GM12878 (cell line): ENCODE data around the gene CD164L2. TPM values are rescaled to one million over a fixed set of nuclear protein-coding genes. Genes with fewer than 3 reads are reported as not detected.

Experiments
- BACH1 ChIP-seq: fragments of 450-650 bp; IDR thresholded peaks from 2 replicates; pipeline ENCODE4 v1.6.1; 2017; ENCODE audit warnings: mild to moderate bottlenecking, borderline replicate concordance
- BHLHE40 ChIP-seq, 2 experiments: fragments of 450-650 bp in 1 of 2; IDR thresholded peaks; 2 replicates each; pipeline ENCODE4 v1.6.1; 2011 to 2017; ENCODE audit warnings: low read depth in 2 of 2, borderline replicate concordance in 1 of 2, improper control_type of control experiment in 1 of 2, low read length in 1 of 2, mild to moderate bottlenecking in 1 of 2
- BMI1 ChIP-seq: fragments of 450-650 bp; IDR thresholded peaks from 2 replicates; pipeline ENCODE4 v1.6.1; 2016; ENCODE audit warnings: mild to moderate bottlenecking, moderate library complexity, borderline replicate concordance
- CHD2 ChIP-seq: IDR thresholded peaks from 2 replicates; pipeline ENCODE4 v1.6.1; 2011; ENCODE audit warnings: low read depth, low read length, improper control_type of control experiment, borderline replicate concordance
- CREB1 ChIP-seq: IDR thresholded peaks from 2 replicates; pipeline ENCODE4 v1.6.1; 2012; ENCODE audit warnings: low read depth, mild to moderate bottlenecking, inconsistent platforms
- EGR1 ChIP-seq, 2 experiments: IDR thresholded peaks; 1 replicate in 1 of 2; 2 replicates in 1 of 2; pipeline ENCODE4 v1.6.1; 2011 to 2012; ENCODE audit warnings: low read depth in 2 of 2, low read length in 2 of 2, borderline replicate concordance in 1 of 2, mild to moderate bottlenecking in 1 of 2, moderate library complexity in 1 of 2
- ELK1 ChIP-seq: IDR thresholded peaks from 2 replicates; pipeline ENCODE4 v1.6.1; 2012; ENCODE audit warnings: low read depth, low read length, improper control_type of control experiment
- FOXK2 ChIP-seq: fragments of 450-650 bp; IDR thresholded peaks from 2 replicates; pipeline ENCODE4 v1.6.1; 2017; ENCODE audit warnings: mild to moderate bottlenecking, moderate library complexity
- GATAD2B ChIP-seq: fragments of 450-650 bp; conservative IDR thresholded peaks from 2 replicates; pipeline ENCODE4 v1.6.1; 2017; ENCODE audit warnings: low read depth, mild to moderate bottlenecking, moderate library complexity
- HCFC1 ChIP-seq: fragments of 150-350 bp; IDR thresholded peaks from 2 replicates; pipeline ENCODE4 v1.6.1; 2014; ENCODE audit warnings: low read length
- HSF1 ChIP-seq: fragments of 150-350 bp; IDR thresholded peaks from 2 replicates; pipeline ENCODE4 v1.6.1; 2014; ENCODE audit warnings: mild to moderate bottlenecking, low read depth, low read length
- IKZF1 ChIP-seq: fragments of 450-650 bp; conservative IDR thresholded peaks from 2 replicates; pipeline ENCODE4 v1.6.1; 2017; ENCODE audit warnings: antibody characterized with exemption, mild to moderate bottlenecking
- JUNB ChIP-seq: IDR thresholded peaks from 2 replicates; pipeline ENCODE4 v1.6.1; 2016; ENCODE audit warnings: antibody characterized with exemption, mild to moderate bottlenecking
- MTA2 ChIP-seq: fragments of 450-650 bp; IDR thresholded peaks from 2 replicates; pipeline ENCODE4 v1.6.1; 2016; ENCODE audit warnings: low read depth, mild to moderate bottlenecking, moderate library complexity
- MYC ChIP-seq: IDR thresholded peaks from 2 replicates; pipeline ENCODE4 v1.6.1; 2011; ENCODE audit warnings: mild to moderate bottlenecking, low read length, moderate library complexity, inconsistent platforms; ENCODE audit not compliant: insufficient read depth, insufficient replicate concordance, insufficient read length, severe bottlenecking
- NFYA ChIP-seq: IDR thresholded peaks from 2 replicates; pipeline ENCODE4 v1.6.1; 2011; ENCODE audit warnings: low read depth, mild to moderate bottlenecking, low read length, improper control_type of control experiment, borderline replicate concordance
- NFYB ChIP-seq: IDR thresholded peaks from 2 replicates; pipeline ENCODE4 v1.6.1; 2011; ENCODE audit warnings: low read depth, mild to moderate bottlenecking, low read length, improper control_type of control experiment, moderate library complexity; ENCODE audit not compliant: insufficient read depth
- RELB ChIP-seq: fragments of 450-650 bp; IDR thresholded peaks from 2 replicates; pipeline ENCODE4 v1.6.1; 2017; ENCODE audit warnings: low read depth, mild to moderate bottlenecking, moderate library complexity
- RFX5 ChIP-seq: IDR thresholded peaks from 2 replicates; pipeline ENCODE4 v1.6.1; 2011; ENCODE audit warnings: low read depth, low read length, improper control_type of control experiment
- STAT3 ChIP-seq: IDR thresholded peaks from 2 replicates; pipeline ENCODE4 v1.6.1; 2011; ENCODE audit warnings: low read depth, low read length, improper control_type of control experiment
- YBX1 ChIP-seq: fragments of 450-650 bp; IDR thresholded peaks from 2 replicates; pipeline ENCODE4 v1.6.1; 2016; ENCODE audit warnings: antibody characterized with exemption
- ZNF24 ChIP-seq: fragments of 450-650 bp; IDR thresholded peaks from 2 replicates; pipeline ENCODE4 v1.6.1; 2017; ENCODE audit warnings: antibody characterized with exemption, mild to moderate bottlenecking
- ZNF687 ChIP-seq: fragments of 450-650 bp; IDR thresholded peaks from 2 replicates; pipeline ENCODE4 v1.6.1; 2017; ENCODE audit warnings: mild to moderate bottlenecking, moderate library complexity
- polyA plus RNA-seq, 11 experiments: library from polyadenylated mRNA; depleted of rRNA in 4 of 11; unstranded in 6 of 11; stranded (reverse) in 5 of 11; fragments of >200 nt; fragmentation: Nextera tagmentation in 4 of 11; fragmentation: Illumina TruSeq in 1 of 11; extraction: Ambion mirVana in 4 of 11; extraction: Trizol in 1 of 11; gene quantifications; 1 replicate in 1 of 11; 2 replicates in 10 of 11; pipeline versions ENCODE4 v1.2.1 to v1.2.3, GENCODE V29; 2011 to 2016; ENCODE audit warnings: inconsistent platforms in 2 of 11, missing spikeins in 2 of 11, low read depth in 1 of 11
- total RNA-seq, 4 experiments: library from RNA; depleted of rRNA in 3 of 4; stranded (reverse); fragments of >200 nt in 3 of 4; fragmentation: Illumina TruSeq in 1 of 4; extraction: Trizol in 1 of 4; gene quantifications; 2 replicates each; pipeline versions ENCODE4 v1.2.1 to v1.2.3, GENCODE V29; 2013 to 2021

Gene CD164L2
- total and polyA plus RNA-seq, 10 of the 15 experiments (the other 5 are each of a cell fraction or from before 2014, with no cell fraction given), result not detected

- TF ChIP-seq MTA2, result no peak
- TF ChIP-seq EGR1 (IDR thresholded peaks at IDR 0.05; ENCODE audit: borderline replicate concordance in 1 of 2, low read depth in 2 of 2, low read length in 2 of 2), result no peak
- no peak for TF ChIP-seq RELB
- no peak for TF ChIP-seq NFYB
- no peak for TF ChIP-seq CREB1
- TF ChIP-seq STAT3, result no peak
- no peak for TF ChIP-seq NFYA
- TF ChIP-seq ZNF24, result no peak
- no peak for TF ChIP-seq BHLHE40 (IDR thresholded peaks at IDR 0.05; ENCODE audit: borderline replicate concordance in 1 of 2, low read depth in 2 of 2, low read length in 1 of 2)
- no peak for TF ChIP-seq MYC
- TF ChIP-seq IKZF1, result no peak
- no peak for TF ChIP-seq ZNF687
- no peak; the same call in 1 of the 2 replicates for TF ChIP-seq RFX5
- no peak for TF ChIP-seq YBX1
- TF ChIP-seq JUNB, result no peak
- TF ChIP-seq BACH1, result 0 out of 2 replicates have a peak, but pooled peaks have one; percentile 21
- TF ChIP-seq FOXK2, result no peak
- 0 out of 2 replicates have a peak, but pooled peaks have one; percentile 23 for TF ChIP-seq HCFC1
- no peak for TF ChIP-seq HSF1
- TF ChIP-seq CHD2, result no peak
- no peak for TF ChIP-seq BMI1
- no peak for TF ChIP-seq ELK1
- TF ChIP-seq GATAD2B, result no peak
Measured at GRCh38 chr1:27395441-27396195, 12.5 kb upstream of the CD164L2 start (continued).
